Measurements from ENCODE around the gene CACNA1F. TPM values are rescaled to one million over a fixed set of nuclear protein-coding genes. Genes with fewer than 3 reads are reported as not detected.
"Not testable (repeated sequence)": the region's sequence is repeated elsewhere in the genome, so short reads cannot be mapped to it uniquely, and the experiment has no call there.

Gene CACNA1F
- total RNA-seq, 1 donor from 2014 or later: not detected

DNA sequence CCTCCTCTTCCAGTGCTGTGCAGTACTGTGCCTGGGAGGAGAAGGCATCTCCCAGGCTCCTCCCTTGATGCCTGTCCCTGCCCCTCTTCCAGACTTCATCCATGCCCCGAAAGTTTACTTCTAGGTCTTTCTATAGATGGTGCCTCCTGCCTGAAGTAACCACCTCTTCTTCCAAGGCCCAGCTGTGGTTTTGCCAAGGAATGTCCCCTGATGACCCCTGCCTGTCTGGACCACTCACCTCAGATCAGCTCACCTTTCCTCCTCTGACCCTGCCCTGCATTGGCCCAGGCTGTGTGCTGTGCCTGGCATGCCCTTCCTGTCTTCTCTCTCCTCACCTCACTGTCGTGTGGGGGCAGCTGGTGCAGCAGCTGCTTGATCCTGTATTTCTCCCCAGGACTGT is 53.8 kb downstream of the CACNA1F start:
- Histone ChIP-seq H3K27ac (ENCODE audit: low read depth, low read length) (no peak overlapping the region), H3K9me3 (ENCODE audit: control insufficient read depth in 3 of 3, low read length in 3 of 3) (no peaks in the 10 kb centered on the region), H3K9ac (ENCODE audit: low read depth in 1 of 3, low read length in 3 of 3) (no peak overlapping the region), H3K4me3 (ENCODE audit: low read length in 3 of 3) (no peak overlapping the region), H3K27me3 (ENCODE audit: control insufficient read depth in 3 of 3, insufficient read depth in 3 of 3, low read length in 3 of 3) (peaks cover 0 to under 1% (median 0%) of the 10 kb centered on the region in 3 donors), H3K36me3 (ENCODE audit: control insufficient read depth in 3 of 3, insufficient read depth in 3 of 3, low read length in 3 of 3) (peaks cover 17 to 28% (median 25%) of the 10 kb centered on the region in 3 donors), H3K4me1 (ENCODE audit: control insufficient read depth in 3 of 3, insufficient read depth in 3 of 3, low read length in 3 of 3) (peaks cover 0 to 10% (median 8%) of the 10 kb centered on the region in 3 donors)

- Histone ChIP-seq H3K9me3 (ENCODE audit: control insufficient read depth in 3 of 3, low read length in 3 of 3) (no peaks in the 10 kb centered on the region), H3K4me3 (ENCODE audit: low read length in 3 of 3) (no peak overlapping the region), H3K4me1 (ENCODE audit: control insufficient read depth in 3 of 3, insufficient read depth in 3 of 3, low read length in 3 of 3) (peaks cover 0 to 16% (median 8%) of the 10 kb centered on the region in 3 donors), H3K9ac (ENCODE audit: low read depth in 1 of 3, low read length in 3 of 3) (no peak overlapping the region), H3K36me3 (ENCODE audit: control insufficient read depth in 3 of 3, insufficient read depth in 3 of 3, low read length in 3 of 3) (peaks cover 17 to 28% (median 27%) of the 10 kb centered on the region in 3 donors), H3K27ac (ENCODE audit: low read depth, low read length) (no peak overlapping the region), H3K27me3 (ENCODE audit: control insufficient read depth in 3 of 3, insufficient read depth in 3 of 3, low read length in 3 of 3) (peaks cover 0 to 5% (median 0%) of the 10 kb centered on the region in 3 donors)
Observed at GRCh38 chrX:49178537-49178936, 54.6 kb downstream of the CACNA1F start.

- peaks cover 12 to 32% (median 24%) of the 10 kb centered on the region in 3 donors for H3K36me3 ChIP-seq (ENCODE audit: control insufficient read depth in 3 of 3, insufficient read depth in 3 of 3, low read length in 3 of 3)
- H3K9me3 ChIP-seq (ENCODE audit: control insufficient read depth in 3 of 3, low read length in 3 of 3): no peaks in the 10 kb centered on the region
- H3K27me3 ChIP-seq (ENCODE audit: control insufficient read depth in 3 of 3, insufficient read depth in 3 of 3, low read length in 3 of 3): peaks cover 0 to 5% (median 0%) of the 10 kb centered on the region in 3 donors
- no peak overlapping the region for H3K9ac ChIP-seq (ENCODE audit: low read depth in 1 of 3, low read length in 3 of 3)
- H3K27ac ChIP-seq (ENCODE audit: low read depth, low read length): no peak overlapping the region
- H3K4me1 ChIP-seq (ENCODE audit: control insufficient read depth in 3 of 3, insufficient read depth in 3 of 3, low read length in 3 of 3): peaks cover 0 to 22% (median 11%) of the 10 kb centered on the region in 3 donors
- H3K4me3 ChIP-seq (ENCODE audit: low read length in 3 of 3): no peak overlapping the region
Observed at GRCh38 chrX:49177873-49178480, 55.2 kb downstream of the CACNA1F start.

GRCh38 chrX:49177338-49177833 is 55.8 kb downstream of the CACNA1F start:
- H3K4me3 ChIP-seq (ENCODE audit: low read length in 3 of 3): no peak overlapping the region
- H3K9me3 ChIP-seq (ENCODE audit: control insufficient read depth in 3 of 3, low read length in 3 of 3): no peaks in the 10 kb centered on the region
- H3K27ac ChIP-seq (ENCODE audit: low read depth, low read length): peak overlapping the region; percentile 0
- no peak overlapping the region for H3K9ac ChIP-seq (ENCODE audit: low read depth in 1 of 3, low read length in 3 of 3)
- H3K27me3 ChIP-seq (ENCODE audit: control insufficient read depth in 3 of 3, insufficient read depth in 3 of 3, low read length in 3 of 3): peaks cover 0 to 5% (median 0%) of the 10 kb centered on the region in 3 donors
- H3K36me3 ChIP-seq (ENCODE audit: control insufficient read depth in 3 of 3, insufficient read depth in 3 of 3, low read length in 3 of 3): peaks cover 11 to 33% (median 23%) of the 10 kb centered on the region in 3 donors
- H3K4me1 ChIP-seq (ENCODE audit: control insufficient read depth in 3 of 3, insufficient read depth in 3 of 3, low read length in 3 of 3): peaks cover 0 to 26% (median 14%) of the 10 kb centered on the region in 3 donors

- H3K9ac ChIP-seq (ENCODE audit: low read depth in 1 of 3, low read length in 3 of 3): peak overlapping the region in 1 of 3 donors; percentile 8
- no peaks in the 10 kb centered on the region for H3K9me3 ChIP-seq (ENCODE audit: control insufficient read depth in 3 of 3, low read length in 3 of 3)
- peak overlapping the region; percentile 0 for H3K27ac ChIP-seq (ENCODE audit: low read depth, low read length)
- peaks cover 0 to 5% (median 0%) of the 10 kb centered on the region in 3 donors for H3K27me3 ChIP-seq (ENCODE audit: control insufficient read depth in 3 of 3, insufficient read depth in 3 of 3, low read length in 3 of 3)
- peaks cover 0 to 26% (median 14%) of the 10 kb centered on the region in 3 donors for H3K4me1 ChIP-seq (ENCODE audit: control insufficient read depth in 3 of 3, insufficient read depth in 3 of 3, low read length in 3 of 3)
- peaks cover 8 to 31% (median 20%) of the 10 kb centered on the region in 3 donors for H3K36me3 ChIP-seq (ENCODE audit: control insufficient read depth in 3 of 3, insufficient read depth in 3 of 3, low read length in 3 of 3)
- no peak overlapping the region for H3K4me3 ChIP-seq (ENCODE audit: low read length in 3 of 3)
Observed at GRCh38 chrX:49176421-49177326, 56.5 kb downstream of the CACNA1F start.

- H3K27ac ChIP-seq (ENCODE audit: low read depth, low read length): no peak overlapping the region
Observed at GRCh38 chrX:49175435-49176274, 57.5 kb downstream of the CACNA1F start.

GRCh38 chrX:49174723-49175122 is 58.4 kb downstream of the CACNA1F start:
- Histone ChIP-seq H3K27ac (ENCODE audit: low read depth, low read length) (no peak overlapping the region), H3K9me3 (ENCODE audit: control insufficient read depth in 3 of 3, low read length in 3 of 3) (no peaks in the 10 kb centered on the region), H3K36me3 (ENCODE audit: control insufficient read depth in 3 of 3, insufficient read depth in 3 of 3, low read length in 3 of 3) (peaks cover 5 to 27% (median 13%) of the 10 kb centered on the region in 3 donors), H3K4me3 (ENCODE audit: low read length in 3 of 3) (no peak overlapping the region), H3K4me1 (ENCODE audit: control insufficient read depth in 3 of 3, insufficient read depth in 3 of 3, low read length in 3 of 3) (peaks cover 0 to 26% (median 14%) of the 10 kb centered on the region in 3 donors), H3K27me3 (ENCODE audit: control insufficient read depth in 3 of 3, insufficient read depth in 3 of 3, low read length in 3 of 3) (peaks cover 0 to 5% (median 0%) of the 10 kb centered on the region in 3 donors), H3K9ac (ENCODE audit: low read depth in 1 of 3, low read length in 3 of 3) (no peak overlapping the region)

More at GRCh38 chrX:49175435-49176274, 57.5 kb downstream of the CACNA1F start:
- H3K27me3 ChIP-seq (ENCODE audit: control insufficient read depth in 3 of 3, insufficient read depth in 3 of 3, low read length in 3 of 3): peaks cover 0 to 5% (median 0%) of the 10 kb centered on the region in 3 donors
- H3K4me3 ChIP-seq (ENCODE audit: low read length in 3 of 3): no peak overlapping the region
- peaks cover 5 to 31% (median 18%) of the 10 kb centered on the region in 3 donors for H3K36me3 ChIP-seq (ENCODE audit: control insufficient read depth in 3 of 3, insufficient read depth in 3 of 3, low read length in 3 of 3)
- no peak overlapping the region for H3K9ac ChIP-seq (ENCODE audit: low read depth in 1 of 3, low read length in 3 of 3)
- no peaks in the 10 kb centered on the region for H3K9me3 ChIP-seq (ENCODE audit: control insufficient read depth in 3 of 3, low read length in 3 of 3)
- H3K4me1 ChIP-seq (ENCODE audit: control insufficient read depth in 3 of 3, insufficient read depth in 3 of 3, low read length in 3 of 3): peaks cover 0 to 26% (median 14%) of the 10 kb centered on the region in 3 donors

GRCh38 chrX:49173544-49173943 is 59.6 kb downstream of the CACNA1F start:
- peaks cover 4 to 18% (median 5%) of the 10 kb centered on the region in 3 donors for H3K36me3 ChIP-seq (ENCODE audit: control insufficient read depth in 3 of 3, insufficient read depth in 3 of 3, low read length in 3 of 3)
- H3K27me3 ChIP-seq (ENCODE audit: control insufficient read depth in 3 of 3, insufficient read depth in 3 of 3, low read length in 3 of 3); H3K9me3 ChIP-seq (ENCODE audit: control insufficient read depth in 3 of 3, low read length in 3 of 3); H3K9ac ChIP-seq (ENCODE audit: low read depth in 1 of 3, low read length in 3 of 3): not testable (repeated sequence)
- peaks cover 0 to 26% (median 14%) of the 10 kb centered on the region in 3 donors for H3K4me1 ChIP-seq (ENCODE audit: control insufficient read depth in 3 of 3, insufficient read depth in 3 of 3, low read length in 3 of 3)
- peak overlapping the region; percentile 93 for H3K27ac ChIP-seq (ENCODE audit: low read depth, low read length)
- H3K4me3 ChIP-seq (ENCODE audit: low read length in 3 of 3): peak overlapping the region in 1 of 3 donors; percentile 83

GRCh38 chrX:49172280-49172780 is 60.8 kb downstream of the CACNA1F start:
- Histone ChIP-seq H3K9ac (ENCODE audit: low read depth in 1 of 3, low read length in 3 of 3) (peak overlapping the region; percentile 82 to 87 (median 83)), H3K27ac (ENCODE audit: low read depth, low read length) (peak overlapping the region; percentile 93), H3K4me1 (ENCODE audit: control insufficient read depth in 3 of 3, insufficient read depth in 3 of 3, low read length in 3 of 3) (peaks cover 5 to 21% (median 16%) of the 10 kb centered on the region in 3 donors), H3K36me3 (ENCODE audit: control insufficient read depth in 3 of 3, insufficient read depth in 3 of 3, low read length in 3 of 3) (peaks cover 1 to 18% (median 3%) of the 10 kb centered on the region in 3 donors), H3K27me3 (ENCODE audit: control insufficient read depth in 3 of 3, insufficient read depth in 3 of 3, low read length in 3 of 3) (peaks cover 0 to 5% (median 0%) of the 10 kb centered on the region in 3 donors), H3K4me3 (ENCODE audit: low read length in 3 of 3) (peak overlapping the region; percentile 69 to 83 (median 80)), H3K9me3 (ENCODE audit: control insufficient read depth in 3 of 3, low read length in 3 of 3) (no peaks in the 10 kb centered on the region)
